ENCODE measurements around the gene USP20. TPM values are rescaled to one million over a fixed set of nuclear protein-coding genes. Genes with fewer than 3 reads are reported as not detected.
A peak's percentile ranks its signal among the peaks of the same experiment; 100 is the strongest.

The USP20 gene
- total RNA-seq, 2 donors from 2014 or later: 24.4 to 25.8 TPM

- Histone ChIP-seq H3K4me1 (ENCODE audit: control insufficient read depth, insufficient read depth, low read length) (no peaks in the 10 kb centered on the region), H3K9me3 (ENCODE audit: control insufficient read depth, low read length) (no peaks in the 10 kb centered on the region), H3K9ac (ENCODE audit: extremely low read depth, low read length, poor library complexity, severe bottlenecking) (peak overlapping the region; percentile 62), H3K4me3 (ENCODE audit: low read length) (peak overlapping the region; percentile 85), H3K27ac (ENCODE audit: low read depth, low read length) (no peak overlapping the region), H3K27me3 (ENCODE audit: control insufficient read depth, insufficient read depth, low read length, poor library complexity, severe bottlenecking) (no peaks in the 10 kb centered on the region), H3K36me3 (ENCODE audit: control insufficient read depth, insufficient read depth, low read length) (peaks cover 50% of the 10 kb centered on the region)
- peak; percentile 73 for DNase-seq
- peak overlapping the region; percentile 69 for H3K4me3 Mint-ChIP-seq
- TF ChIP-seq CTCF (conservative IDR thresholded peaks at IDR 0.05): no peak
- peak overlapping the region; percentile 86 for H3K27ac Mint-ChIP-seq
- peaks cover 8% of the 10 kb centered on the region for H3K4me1 Mint-ChIP-seq
- H3K9me3 Mint-ChIP-seq: no peaks in the 10 kb centered on the region
- H3K27me3 Mint-ChIP-seq (ENCODE audit: insufficient read depth): no peaks in the 10 kb centered on the region
- peaks cover 46% of the 10 kb centered on the region for H3K36me3 Mint-ChIP-seq (ENCODE audit: low read depth)
- WGBS, 2 experiments (ENCODE audit: insufficient coverage in 1 of 2, insufficient read length in 1 of 2): 25 to 43% methylated on average over 13 to 25 of the region's 26 CpGs
These were observed 12.2 kb upstream of the USP20 start for GRCh38 chr9:129822898-129823541.

- Mint-ChIP-seq H3K4me1 (peaks cover 8% of the 10 kb centered on the region), H3K9me3 (no peaks in the 10 kb centered on the region), H3K4me3 (peak overlapping the region; percentile 69), H3K36me3 (ENCODE audit: low read depth) (peaks cover 46% of the 10 kb centered on the region), H3K27me3 (ENCODE audit: insufficient read depth) (no peaks in the 10 kb centered on the region), H3K27ac (no peak overlapping the region)
- H3K4me3 ChIP-seq (ENCODE audit: low read length): peak overlapping the region; percentile 72
- peak overlapping the region; percentile 64 for H3K9ac ChIP-seq (ENCODE audit: extremely low read depth, low read length, poor library complexity, severe bottlenecking)
- H3K27ac ChIP-seq (ENCODE audit: low read depth, low read length): no peak overlapping the region
- no peaks in the 10 kb centered on the region for H3K27me3 ChIP-seq (ENCODE audit: control insufficient read depth, insufficient read depth, low read length, poor library complexity, severe bottlenecking)
- DNase-seq: no peak
- no peak for TF ChIP-seq CTCF (conservative IDR thresholded peaks at IDR 0.05)
- peaks cover 50% of the 10 kb centered on the region for H3K36me3 ChIP-seq (ENCODE audit: control insufficient read depth, insufficient read depth, low read length)
- no peaks in the 10 kb centered on the region for H3K4me1 ChIP-seq (ENCODE audit: control insufficient read depth, insufficient read depth, low read length)
- WGBS, 2 experiments (ENCODE audit: insufficient coverage in 1 of 2, insufficient read length in 1 of 2): 1% methylated on average over 9 of the region's 15 CpGs; no CpG with 5 or more reads in 1 of the 2 experiments
- no peaks in the 10 kb centered on the region for H3K9me3 ChIP-seq (ENCODE audit: control insufficient read depth, low read length)
These were observed 11.7 kb upstream of the USP20 start for GRCh38 chr9:129823542-129823934.

GRCh38 chr9:129823935-129824601 lies 11.2 kb upstream of the USP20 start, which contains the start of gene TOR1A:
TOR1A (minus strand) TSS chr9:129824136; CDS start chr9:129824085, 51 bp downstream.
- no peaks in the 10 kb centered on the region for H3K9me3 ChIP-seq (ENCODE audit: control insufficient read depth, low read length)
- peak; percentile 98 for DNase-seq
- no peak within 1 kb of the TSS for H3K27ac ChIP-seq (ENCODE audit: low read depth, low read length)
- H3K4me3 Mint-ChIP-seq: peak within 1 kb of the TSS; percentile 69
- H3K4me1 ChIP-seq (ENCODE audit: control insufficient read depth, insufficient read depth, low read length): no peaks in the 10 kb centered on the region
- peak within 1 kb of the TSS; percentile 86 for H3K27ac Mint-ChIP-seq
- H3K4me1 Mint-ChIP-seq: peaks cover 8% of the 10 kb centered on the region
- peaks cover 46% of the 10 kb centered on the region for H3K36me3 Mint-ChIP-seq (ENCODE audit: low read depth)
- no peak for TF ChIP-seq CTCF (conservative IDR thresholded peaks at IDR 0.05)
- no peaks in the 10 kb centered on the region for H3K27me3 Mint-ChIP-seq (ENCODE audit: insufficient read depth)
- WGBS, 2 experiments (ENCODE audit: insufficient coverage in 1 of 2, insufficient read length in 1 of 2): 3 to 7% methylated on average over 38 to 47 of the region's 47 CpGs
- peaks cover 49% of the 10 kb centered on the region for H3K36me3 ChIP-seq (ENCODE audit: control insufficient read depth, insufficient read depth, low read length)
- peak within 1 kb of the TSS; percentile 85 for H3K4me3 ChIP-seq (ENCODE audit: low read length)
- H3K9me3 Mint-ChIP-seq: no peaks in the 10 kb centered on the region
- H3K9ac ChIP-seq (ENCODE audit: extremely low read depth, low read length, poor library complexity, severe bottlenecking): peak within 1 kb of the TSS; percentile 64
- no peaks in the 10 kb centered on the region for H3K27me3 ChIP-seq (ENCODE audit: control insufficient read depth, insufficient read depth, low read length, poor library complexity, severe bottlenecking)
